Measurements from ENCODE around the gene FOXR1.

Gene FOXR1, protein sequence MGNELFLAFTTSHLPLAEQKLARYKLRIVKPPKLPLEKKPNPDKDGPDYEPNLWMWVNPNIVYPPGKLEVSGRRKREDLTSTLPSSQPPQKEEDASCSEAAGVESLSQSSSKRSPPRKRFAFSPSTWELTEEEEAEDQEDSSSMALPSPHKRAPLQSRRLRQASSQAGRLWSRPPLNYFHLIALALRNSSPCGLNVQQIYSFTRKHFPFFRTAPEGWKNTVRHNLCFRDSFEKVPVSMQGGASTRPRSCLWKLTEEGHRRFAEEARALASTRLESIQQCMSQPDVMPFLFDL

DNA sequence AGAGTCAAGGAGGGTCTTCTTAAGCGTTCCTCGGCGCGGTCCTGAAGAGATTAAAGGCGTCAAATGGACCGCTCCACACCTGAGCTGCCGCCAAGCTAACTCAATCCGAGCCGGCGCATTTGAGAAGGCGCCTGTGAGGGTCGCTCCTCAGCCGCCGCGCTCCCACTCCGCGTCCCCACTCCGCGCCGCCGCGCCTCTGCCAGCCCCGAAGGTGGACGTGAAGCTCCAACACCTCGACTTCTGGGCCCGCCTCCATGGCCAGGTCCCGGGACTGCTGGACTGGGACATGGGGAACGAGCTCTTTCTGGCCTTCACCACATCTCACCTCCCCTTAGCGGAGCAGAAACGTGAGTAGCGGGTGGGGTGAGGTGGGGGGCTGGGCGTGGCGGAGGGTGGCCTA, at the start of gene FOXR1:
FOXR1 (plus strand) TSS at position 116 of the 400 bp plus-strand sequence; CDS start at position 287, 171 bp downstream.
- no peak for DNase-seq (ENCODE audit: low read depth in 2 of 2)

DNA sequence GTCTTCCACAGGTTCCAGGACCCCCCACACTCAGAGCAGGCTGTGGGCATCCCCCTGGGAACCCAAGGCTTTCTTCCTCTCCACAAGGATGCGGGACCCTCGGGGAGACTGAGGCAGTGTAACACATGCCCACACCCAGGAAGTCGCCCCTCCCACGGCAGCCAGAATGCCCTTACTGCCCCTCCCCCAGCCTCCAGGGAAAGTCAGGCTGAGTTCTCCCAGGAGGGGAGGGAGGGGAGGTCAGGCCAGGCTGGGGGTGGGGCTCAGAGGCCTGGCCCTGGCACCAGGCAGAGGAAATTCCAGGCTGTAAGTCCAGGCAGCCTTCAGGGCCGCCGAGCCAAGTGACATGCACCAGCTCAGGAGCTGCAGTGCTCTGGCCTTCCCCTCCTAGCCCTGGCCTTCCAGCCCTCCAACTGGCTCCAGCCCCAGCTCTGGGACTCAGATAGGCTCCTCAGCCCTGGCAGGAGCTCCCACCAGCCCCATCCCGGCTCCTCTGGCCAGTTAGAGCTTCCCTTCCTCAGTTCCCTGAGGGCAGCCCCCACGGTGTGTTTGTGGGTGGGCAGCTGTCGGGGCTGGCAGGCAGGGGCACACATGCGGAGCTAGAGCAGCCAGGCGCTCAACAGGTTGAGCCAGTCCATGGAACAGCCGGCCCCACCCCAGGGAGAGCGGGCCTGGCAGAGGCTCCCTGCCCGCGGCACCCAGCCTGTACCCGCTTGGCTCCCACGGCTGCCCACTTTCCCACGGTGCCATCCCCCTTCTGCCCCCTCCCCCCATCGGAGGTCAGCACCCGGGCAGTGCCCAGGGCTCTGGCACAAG, 49.4 kb upstream of the FOXR1 start:
- DNase-seq (ENCODE audit: low read depth in 2 of 2), result no peak

DNA sequence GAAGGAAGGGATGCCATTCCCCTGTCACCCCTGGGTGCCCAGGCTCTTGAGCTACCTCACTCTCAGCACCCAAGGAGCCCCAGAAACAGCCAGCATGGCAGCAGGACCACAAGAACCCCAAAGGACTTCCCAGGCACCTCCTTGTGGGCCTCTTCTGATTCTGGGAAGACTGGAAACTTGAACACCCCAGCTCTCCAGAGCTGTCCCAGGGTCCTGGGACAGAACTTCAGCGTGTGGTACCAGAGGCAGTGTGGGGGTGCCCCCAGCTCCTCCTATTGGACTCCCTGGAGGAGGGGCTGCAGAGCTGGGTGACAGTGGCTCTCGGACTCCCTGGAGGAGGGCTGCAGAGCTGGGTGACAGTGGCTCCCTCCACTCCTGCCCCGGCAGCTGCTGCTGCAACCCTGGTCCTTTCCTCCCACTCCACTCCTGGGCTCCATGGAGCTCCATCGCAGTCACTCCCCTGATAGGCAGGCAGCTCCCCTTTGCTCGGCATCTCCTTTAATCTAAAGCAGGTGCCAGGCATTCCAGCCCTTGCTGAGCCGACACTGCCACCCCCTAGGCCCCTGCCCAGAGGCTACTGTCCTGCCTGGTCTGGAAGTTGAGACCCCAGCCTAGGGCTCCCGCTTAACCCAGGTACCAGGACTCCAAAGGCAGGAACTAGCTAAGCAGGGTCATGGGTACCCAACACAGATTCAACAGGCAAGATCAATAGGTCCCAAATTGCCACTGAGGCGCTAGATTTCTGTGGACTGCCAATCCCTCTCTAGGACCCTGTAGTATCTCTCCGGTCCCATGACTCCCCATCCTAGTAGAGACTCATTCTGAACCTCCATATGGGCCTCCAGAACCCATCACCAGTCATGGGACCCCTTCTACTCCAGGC, 48.6 kb upstream of the FOXR1 start:
- DNase-seq (ENCODE audit: low read depth in 2 of 2), result no peak

DNA sequence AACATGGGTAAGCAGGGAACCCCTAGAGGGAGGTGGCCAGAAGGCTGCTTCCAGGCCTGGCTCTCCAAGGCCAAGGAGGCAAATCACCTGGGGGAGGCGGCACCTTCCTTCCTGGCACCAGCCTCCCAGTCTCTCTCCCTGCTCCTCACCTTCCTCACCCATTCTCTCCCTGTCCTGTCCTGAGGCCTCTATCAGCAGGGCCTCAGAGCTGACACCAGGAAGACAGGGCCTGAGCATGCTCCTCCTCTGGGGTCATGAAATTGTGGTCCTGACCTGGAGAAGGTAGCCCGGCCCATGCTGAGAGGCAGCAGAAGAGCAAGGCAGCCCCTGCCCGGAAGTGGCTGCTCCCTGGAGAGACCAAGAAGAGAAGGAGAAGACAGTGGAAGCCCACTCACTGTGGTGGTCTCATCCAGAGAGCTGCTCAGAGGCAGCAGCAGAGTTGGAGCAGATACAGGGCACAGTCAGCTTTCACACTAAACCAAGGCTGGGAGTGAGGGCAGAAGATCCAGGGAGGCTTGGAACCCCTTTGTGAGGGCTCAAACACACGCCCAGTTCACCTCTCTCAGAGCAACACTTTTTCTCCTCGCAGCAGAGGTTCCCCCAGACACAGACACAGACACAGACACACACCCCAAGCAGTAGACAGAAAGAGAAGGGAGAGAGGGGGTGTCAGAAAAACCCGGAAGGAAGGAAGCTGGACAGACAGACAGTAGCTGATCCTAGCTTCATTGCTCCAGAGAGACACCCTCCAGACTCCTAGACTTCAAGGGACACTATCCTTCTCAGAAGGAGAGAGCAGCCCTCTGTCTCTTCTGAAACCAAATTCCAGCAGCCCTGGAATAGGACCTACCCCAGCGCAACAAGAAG, 47.6 kb upstream of the FOXR1 start:
- no peak for DNase-seq (ENCODE audit: low read depth in 2 of 2)

DNA sequence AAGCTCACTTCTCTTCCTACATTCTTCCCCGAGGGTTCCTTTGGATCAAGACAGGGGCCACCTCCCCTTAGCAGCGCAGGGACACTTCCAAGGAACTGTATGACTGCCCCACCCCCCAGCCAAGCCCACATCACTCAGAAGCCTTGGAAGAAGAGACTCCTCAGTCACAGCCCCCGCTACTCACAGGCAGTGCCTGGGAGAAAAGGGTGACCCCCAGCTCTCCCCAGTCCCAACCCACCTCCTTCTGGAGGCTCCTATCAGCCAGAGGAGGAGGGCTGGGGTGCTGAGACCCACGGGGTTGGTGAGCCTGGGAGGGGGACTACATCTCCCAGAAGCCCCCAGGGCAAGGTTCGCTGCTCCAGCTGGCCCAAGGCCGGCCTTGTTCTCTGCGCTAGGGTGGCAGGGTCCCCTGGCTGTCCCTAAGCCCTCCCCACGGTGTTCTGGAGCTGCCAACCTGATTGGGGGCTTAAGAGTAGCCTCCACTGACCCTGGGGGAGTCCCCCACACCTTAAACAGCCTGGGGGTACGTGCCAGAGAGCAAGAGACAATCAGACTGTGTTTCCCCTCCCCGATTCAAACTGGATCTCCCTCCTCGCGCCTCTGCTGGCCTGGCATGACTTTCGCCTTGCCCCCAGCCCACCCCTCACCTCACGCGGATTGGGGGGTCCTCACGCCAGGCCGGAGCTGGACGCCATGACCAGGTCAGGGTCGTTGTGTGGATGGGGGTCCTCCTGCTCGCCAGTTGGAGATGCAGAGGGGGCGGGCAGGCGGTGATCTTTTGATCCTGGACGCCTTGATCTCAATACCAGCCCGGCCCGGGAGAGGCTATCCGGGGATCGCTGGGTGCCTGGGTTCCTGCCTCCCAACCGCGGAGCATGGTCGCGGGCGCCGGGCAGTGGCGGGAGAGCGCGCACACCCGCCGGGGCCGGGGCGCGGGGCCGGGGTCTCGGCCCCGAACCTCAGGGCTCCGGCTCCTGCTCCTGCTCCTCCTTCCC, 46.7 kb upstream of the FOXR1 start:
- DNase-seq (ENCODE audit: low read depth in 2 of 2), result no peak

DNA sequence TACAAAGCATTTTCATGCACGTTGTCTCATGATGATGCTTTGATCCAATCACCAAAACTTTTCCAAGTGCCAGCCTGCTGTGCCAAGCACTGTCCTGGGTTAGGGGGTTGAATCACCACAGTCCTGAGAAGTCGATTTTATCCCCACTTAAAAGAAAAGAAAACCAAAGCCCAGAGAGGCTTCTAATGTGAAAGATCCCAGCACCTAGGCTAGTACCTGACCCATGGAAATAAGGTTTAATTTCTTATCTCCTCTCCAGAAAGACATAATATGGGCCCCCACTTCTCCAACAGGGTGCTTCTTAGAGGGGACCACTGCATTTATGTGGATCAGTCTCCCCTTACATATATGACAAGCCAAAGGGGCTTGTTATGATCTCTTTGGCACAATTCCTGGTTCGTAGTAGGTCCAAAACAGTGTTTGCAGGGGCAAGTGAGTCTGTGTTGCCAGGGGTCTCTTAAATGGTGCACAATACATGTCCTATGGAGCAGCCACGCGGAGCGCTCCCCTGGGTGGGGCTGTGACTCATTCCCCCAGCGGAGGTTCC, 43.9 kb upstream of the FOXR1 start:
- no peak for DNase-seq (ENCODE audit: low read depth in 2 of 2)

DNA sequence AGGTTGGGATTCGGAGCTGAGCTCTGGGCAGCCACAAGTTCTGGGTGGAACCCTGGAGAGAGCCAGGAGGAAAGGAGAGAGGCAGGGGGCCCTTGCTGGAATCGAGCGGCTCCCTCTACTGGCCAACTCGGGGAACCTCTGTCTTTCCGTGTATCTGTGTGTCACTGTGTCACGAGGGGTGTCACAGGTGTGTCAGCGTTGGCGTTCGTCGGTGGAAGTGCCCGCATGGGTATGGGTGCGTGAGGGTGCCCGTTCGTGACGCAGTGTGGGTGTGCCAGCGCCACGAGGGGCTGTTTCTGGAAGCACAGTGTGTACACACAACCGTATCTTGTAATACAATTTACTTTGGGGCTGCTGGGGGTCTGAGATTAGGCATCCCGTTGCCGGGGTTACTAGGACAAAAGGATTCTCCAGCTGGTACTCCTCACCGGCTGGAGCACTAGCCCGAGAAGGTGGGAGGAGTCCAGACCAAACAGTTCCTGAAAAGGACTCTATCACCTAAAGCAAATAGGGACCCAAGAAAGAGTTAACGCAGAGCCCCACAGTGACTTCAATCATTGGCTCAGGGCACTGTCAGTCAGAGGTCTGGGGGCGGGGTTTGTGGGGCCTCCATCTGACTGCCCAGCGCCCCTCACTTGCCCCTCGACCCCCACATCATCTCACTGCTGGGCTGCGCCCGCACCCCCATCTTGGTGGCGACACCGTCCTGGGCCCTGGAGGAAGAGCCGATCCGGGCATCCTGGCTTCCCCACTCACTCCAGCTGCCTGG, 43.3 kb upstream of the FOXR1 start:
- peak; percentile 72 to 77 for DNase-seq (ENCODE audit: low read depth in 2 of 2)

DNA sequence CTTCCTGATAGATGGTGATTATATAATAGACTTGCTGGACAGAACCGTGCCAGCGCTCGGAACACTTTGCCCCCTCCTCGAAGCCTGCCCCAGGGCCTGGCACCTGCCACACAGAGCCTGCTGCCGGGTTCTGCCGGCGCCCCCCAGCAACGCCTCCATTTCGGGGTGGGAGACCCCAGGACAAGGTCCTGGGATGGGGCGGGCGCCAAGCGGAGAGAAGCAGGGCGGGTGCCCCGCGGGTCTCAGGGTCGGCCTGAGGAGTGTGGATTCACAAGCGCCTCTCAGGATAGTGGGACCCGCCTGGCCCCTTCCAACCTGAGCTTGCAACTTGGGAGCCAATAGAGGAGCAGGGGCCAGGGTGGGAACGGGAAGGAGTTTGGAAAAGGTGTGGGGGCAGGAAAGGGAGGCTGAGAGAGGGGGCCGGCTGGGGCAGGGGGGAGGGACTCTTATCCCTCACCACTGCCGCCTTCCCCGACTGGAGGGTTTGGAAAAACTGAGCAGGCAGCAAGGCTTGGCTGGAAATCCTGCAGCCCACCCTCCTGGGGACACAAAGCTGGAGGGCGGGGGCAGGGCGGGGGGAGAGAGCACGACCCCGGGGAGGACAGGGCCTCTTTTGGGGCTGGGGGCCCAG, 42.6 kb upstream of the FOXR1 start:
- no peak for DNase-seq (ENCODE audit: low read depth in 2 of 2)

DNA sequence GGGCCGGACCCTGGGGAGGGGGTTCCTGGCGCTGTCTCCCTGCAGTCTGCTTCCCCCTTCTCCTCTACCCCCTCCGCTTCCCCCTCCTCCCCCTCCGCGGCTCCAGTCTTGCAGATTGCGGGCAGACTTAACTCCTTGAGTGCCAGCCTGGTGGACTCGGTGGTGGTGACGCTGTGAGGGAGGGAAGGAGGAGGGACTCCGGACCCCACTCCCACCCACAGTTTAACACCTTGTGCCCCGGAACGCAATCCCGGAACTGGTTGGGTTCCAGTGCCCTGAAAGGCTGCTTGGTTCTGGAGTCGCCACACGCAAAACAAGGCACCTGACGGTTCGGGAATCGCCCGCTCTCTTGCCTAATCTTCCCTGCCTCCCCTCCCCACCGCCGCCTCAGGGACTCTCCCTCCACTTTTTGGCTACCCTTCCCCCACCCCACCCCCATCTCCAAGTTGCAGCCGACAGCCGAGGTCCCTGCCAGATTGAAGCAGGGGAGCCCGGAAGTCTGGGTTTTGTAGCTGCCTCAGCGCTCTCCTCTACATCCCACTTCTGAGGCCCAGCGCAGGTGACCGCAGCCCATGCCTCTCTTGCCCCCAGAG, 42.0 kb upstream of the FOXR1 start:
- DNase-seq (ENCODE audit: low read depth in 2 of 2), result peak in 1 of 2 experiments; percentile 75

DNA sequence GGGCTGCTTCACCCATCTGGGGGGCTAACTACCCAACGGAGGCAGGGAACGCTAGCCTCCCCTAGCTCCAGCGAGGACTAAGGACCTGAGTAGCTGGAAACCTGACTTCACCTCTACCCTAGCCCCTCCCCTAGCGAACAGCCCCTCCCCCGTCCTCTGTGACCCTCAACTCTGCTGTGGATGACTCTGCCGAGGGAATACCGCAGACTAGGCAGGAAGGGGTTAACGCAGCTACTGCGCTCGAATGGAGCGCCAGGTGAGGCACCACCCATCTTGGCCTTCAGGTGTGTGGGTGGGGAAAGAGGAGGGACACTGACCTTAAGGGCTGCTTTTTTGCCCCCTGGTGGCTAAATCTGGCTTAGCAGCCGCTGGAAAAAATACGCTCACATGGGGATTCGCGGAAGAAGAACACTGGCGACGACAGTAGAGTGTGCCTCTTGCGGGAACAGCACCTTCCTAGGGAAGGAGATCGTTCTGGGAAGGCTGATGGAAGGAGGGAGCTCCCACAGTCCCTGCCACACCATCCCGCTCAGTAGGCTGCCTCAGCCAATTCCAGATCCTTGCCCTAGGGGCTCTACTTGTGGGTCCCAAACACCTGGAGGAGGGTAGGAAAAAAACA, 41.4 kb upstream of the FOXR1 start:
- no peak for DNase-seq (ENCODE audit: low read depth in 2 of 2)

DNA sequence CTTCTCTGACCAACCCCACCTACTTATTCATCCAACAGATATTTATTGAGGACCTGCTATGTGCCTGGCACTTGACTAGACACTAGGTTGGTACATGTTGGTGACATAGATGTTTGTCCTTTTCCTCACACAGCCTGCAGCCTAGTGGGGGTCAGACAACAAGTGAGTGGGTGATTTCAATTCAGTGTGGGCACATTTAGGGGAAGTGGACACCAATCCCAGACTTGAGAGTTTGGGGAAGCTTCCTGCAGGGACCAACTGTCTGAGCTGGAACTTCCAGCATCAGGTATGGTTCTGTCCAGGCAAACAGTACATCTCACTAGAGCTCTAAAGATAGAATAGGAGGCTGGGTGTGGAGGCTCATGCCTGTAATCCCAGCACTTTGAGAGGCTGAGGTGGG, 40.0 kb upstream of the FOXR1 start:
- DNase-seq (ENCODE audit: low read depth in 2 of 2), result no peak

DNA sequence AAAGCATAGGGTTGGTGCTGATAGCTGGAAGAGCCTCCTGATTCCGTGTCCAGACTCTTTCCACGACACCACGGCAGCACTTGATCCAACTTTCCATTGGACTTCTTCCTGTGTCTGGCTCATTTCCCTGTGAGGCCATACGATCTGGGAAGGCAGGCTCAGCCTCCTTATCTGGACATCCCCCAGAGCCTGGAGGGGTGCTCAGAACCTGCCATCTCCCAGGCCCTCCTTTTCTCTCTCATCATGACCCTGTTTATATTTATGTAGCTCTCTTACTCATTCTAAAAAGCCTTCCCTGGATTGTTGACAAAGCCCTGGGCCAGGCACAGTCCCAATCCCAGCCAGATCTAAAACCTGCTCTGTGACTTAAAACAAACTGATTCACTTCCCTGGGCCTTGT, 38.1 kb upstream of the FOXR1 start:
- no peak for DNase-seq (ENCODE audit: low read depth in 2 of 2)

DNA sequence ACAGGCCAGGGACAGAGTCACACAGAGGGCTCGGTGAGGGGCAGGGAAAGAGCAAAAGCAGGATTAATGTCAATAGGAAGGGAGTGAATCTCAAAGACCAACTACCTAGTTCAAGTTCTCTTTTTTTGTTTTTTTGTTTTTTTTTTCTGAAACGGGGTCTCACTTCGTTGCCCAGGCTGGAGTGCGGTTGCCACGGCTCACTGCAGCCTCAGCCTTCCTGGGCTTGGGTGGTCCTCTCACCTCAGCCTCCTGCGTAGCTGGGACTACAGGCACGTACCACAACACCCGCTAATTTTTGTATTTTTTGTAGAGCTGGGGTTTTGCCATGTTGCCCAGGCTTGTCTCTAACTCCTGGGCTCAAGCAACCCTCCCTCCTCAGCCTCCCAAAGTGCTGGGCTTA, 36.2 kb upstream of the FOXR1 start:
- DNase-seq (ENCODE audit: low read depth in 2 of 2), result no peak

DNA sequence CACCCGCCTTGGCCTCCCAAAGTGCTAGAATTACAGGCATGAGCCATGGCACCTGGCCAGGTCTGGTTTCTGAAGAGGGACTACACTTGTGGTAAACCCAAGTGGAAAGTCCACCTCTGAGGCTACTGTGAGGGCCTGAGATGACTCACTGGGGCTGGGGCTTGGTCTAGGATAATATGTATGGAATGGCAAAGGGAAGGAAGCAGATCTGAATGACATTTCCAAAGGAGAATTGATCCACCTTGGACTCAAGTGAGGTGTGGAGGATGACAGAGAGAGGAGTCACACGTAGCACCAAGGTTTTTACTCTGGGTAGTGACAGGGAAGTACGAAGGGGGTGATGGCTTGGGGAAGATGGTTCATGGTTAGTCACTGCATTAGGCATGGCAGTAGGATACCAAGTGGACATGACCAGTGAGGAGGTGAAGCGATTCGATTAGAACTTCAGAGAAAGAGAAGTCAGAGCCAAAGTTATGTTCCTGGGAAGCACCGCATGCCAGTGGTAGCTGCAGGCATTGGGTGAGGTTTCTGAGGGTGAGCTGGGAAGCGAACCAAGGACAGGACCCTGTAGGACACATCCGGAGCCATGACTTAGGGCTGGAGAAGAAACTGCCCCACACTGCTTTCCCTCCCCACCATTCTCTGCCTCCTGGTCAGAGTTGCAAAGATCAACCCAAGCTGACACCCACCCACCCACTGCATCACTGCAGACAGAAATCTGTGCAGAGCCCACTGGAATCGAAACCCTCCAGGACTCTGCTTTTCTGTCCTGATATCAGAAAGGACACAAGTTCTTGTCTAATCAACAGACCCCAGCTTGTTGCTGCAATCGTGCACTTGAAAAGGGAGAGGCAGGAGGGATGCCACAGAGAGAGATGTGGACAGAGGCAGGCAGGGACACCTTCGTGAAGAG, 32.8 kb upstream of the FOXR1 start:
- DNase-seq (ENCODE audit: low read depth in 2 of 2), result no peak

DNA sequence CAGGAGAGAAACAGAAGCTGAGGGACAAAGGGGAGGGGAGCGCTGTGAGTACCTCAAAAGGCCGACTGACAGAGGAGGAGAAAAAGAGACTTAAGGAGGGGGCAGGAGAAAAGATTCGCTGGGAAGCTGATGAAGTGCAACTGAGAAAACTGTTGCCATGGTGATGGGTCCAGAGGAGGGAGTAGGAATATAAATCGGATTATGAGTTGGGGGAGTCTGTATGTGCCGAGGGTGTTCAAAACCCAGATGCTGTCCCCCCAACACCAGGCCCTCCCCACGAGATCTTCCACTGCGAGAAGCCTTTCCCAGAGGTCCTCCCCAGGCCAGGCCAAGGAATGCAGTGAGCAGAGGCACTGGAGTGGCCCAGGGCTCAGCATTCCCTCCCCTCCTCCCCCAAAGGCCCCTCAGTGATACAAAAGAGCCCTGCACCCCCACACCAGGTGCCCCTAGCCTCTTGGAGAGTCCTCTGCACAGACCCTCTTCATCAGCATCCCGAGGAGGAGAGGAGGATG, 32.1 kb upstream of the FOXR1 start:
- DNase-seq (ENCODE audit: low read depth in 2 of 2), result no peak

DNA sequence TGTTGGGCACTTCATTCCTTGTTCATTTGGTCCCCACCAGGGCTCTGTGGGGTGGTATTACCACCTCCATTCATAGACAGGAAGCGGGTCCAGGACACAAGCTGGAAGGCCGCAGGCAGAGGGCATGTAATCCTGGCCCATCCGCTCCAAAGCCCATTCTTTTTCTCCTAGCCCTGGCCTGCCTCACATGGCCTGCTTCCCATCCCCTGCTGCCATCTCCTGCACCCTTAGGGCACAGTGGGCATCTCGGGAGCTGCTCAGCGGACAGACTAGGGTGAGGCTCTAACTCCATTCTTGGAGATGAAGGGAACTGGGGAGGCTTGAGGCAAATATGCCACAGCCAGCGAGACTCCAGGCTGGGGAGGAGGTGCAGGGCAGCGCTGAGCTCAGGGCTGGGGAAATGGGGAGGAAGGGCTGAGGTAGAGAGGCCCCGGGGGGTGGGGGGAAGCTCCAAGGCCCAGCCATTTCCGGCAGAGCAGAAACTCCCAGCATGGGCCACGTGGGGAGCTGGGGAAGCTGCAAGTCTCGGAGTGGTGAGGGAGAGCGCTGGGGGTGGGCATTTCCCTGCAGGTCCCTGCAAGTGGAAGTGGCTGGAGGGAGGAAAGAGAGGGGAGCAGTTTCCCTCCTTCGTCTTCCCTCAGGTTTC, 31.5 kb upstream of the FOXR1 start:
- DNase-seq (ENCODE audit: low read depth in 2 of 2), result no peak
